NCI-H748 (cell line): Measurements from ENCODE around the gene C6orf47.

Experiments
- DNase-seq: peaks from one replicate; lab custom pipeline; 2025; ENCODE audit not compliant: unreplicated experiment; lab: John Stamatoyannopoulos, UW

Gene C6orf47

GRCh38 chr6:31617010-31617409, 43.6 kb downstream of the C6orf47 start:
- DNase-seq, result no peak

GRCh38 chr6:31615748-31616147, 44.8 kb downstream of the C6orf47 start:
- DNase-seq, result no peak

GRCh38 chr6:31614684-31615578, 45.6 kb downstream of the C6orf47 start, which contains the start of gene AIF1:
AIF1 (plus strand) TSS chr6:31615234; CDS start chr6:31615330, 96 bp downstream.
- DNase-seq, result no peak

- no peak for DNase-seq
Measured at GRCh38 chr6:31614075-31614619, 46.4 kb downstream of the C6orf47 start.

- DNase-seq, result no peak
Measured at GRCh38 chr6:31610968-31611367, 49.6 kb downstream of the C6orf47 start.

- peak; percentile 95 for DNase-seq
Measured at GRCh38 chr6:31609519-31610406, 50.8 kb downstream of the C6orf47 start.
